DND-41 (cell line): ENCODE data around the gene CRYGC.

Experiments
- ATAC-seq: fragments of 200-7000 bp; cut with Tn5 transposase; 3 replicates; pipeline ENCODE4 v1.9.1; 2021; ENCODE audit warnings: low read depth; ENCODE audit not compliant: insufficient read depth
- DNase-seq: peaks from one replicate; pipeline ENCODE4 v3.0.0-alpha.2; 2020
- H2AFZ ChIP-seq: 2 replicates; pipeline ENCODE4 v1.6.0; 2012; ENCODE audit warnings: low read depth, low read length
- H3K27ac ChIP-seq: 2 replicates; pipeline ENCODE4 v1.5.1; 2012; ENCODE audit warnings: low read length, inconsistent platforms
- H3K27me3 ChIP-seq: fragments of 200-600 bp; sonication (generic); 2 replicates; pipeline ENCODE4 v1.6.0; 2012; ENCODE audit warnings: low read length, mild to moderate bottlenecking, inconsistent platforms; ENCODE audit not compliant: insufficient read depth, poor library complexity
- H3K36me3 ChIP-seq: 2 replicates; pipeline ENCODE4 v1.5.1; 2012; ENCODE audit warnings: low read length, inconsistent platforms; ENCODE audit not compliant: insufficient read depth
- H3K4me1 ChIP-seq: 2 replicates; pipeline ENCODE4 v1.5.1; 2012; ENCODE audit warnings: mild to moderate bottlenecking, low read length; ENCODE audit not compliant: insufficient read depth
- H3K4me2 ChIP-seq: 2 replicates; pipeline ENCODE4 v1.6.0; 2012; ENCODE audit warnings: mild to moderate bottlenecking, moderate library complexity, low read length, inconsistent platforms; ENCODE audit not compliant: insufficient read depth
- H3K4me3 ChIP-seq, 2 experiments: fragments of 200-600 bp in 1 of 2; shearing (Covaris generic) in 1 of 2; 2 replicates each; pipeline ENCODE4 v1.5.1; 2012 to 2016; ENCODE audit warnings: inconsistent platforms in 2 of 2, low read length in 2 of 2, mild to moderate bottlenecking in 2 of 2, low read depth in 1 of 2, moderate library complexity in 1 of 2
- H3K79me2 ChIP-seq: 2 replicates; pipeline ENCODE4 v1.6.0; 2012; ENCODE audit warnings: low read length, inconsistent platforms; ENCODE audit not compliant: insufficient read depth
- H3K9ac ChIP-seq: 2 replicates; pipeline ENCODE4 v1.6.0; 2012; ENCODE audit warnings: low read depth, mild to moderate bottlenecking, inconsistent platforms, low read length, moderate library complexity
- H3K9me3 ChIP-seq: 2 replicates; pipeline ENCODE4 v1.5.1; 2012; ENCODE audit warnings: low read length, moderate library complexity, mild to moderate bottlenecking, inconsistent platforms; ENCODE audit not compliant: insufficient read depth, severe bottlenecking
- H4K20me1 ChIP-seq: 2 replicates; pipeline ENCODE4 v1.6.0; 2012; ENCODE audit warnings: low read length; ENCODE audit not compliant: insufficient read depth
- CTCF ChIP-seq: IDR thresholded peaks from 2 replicates; pipeline ENCODE4 v1.5.1; 2012; ENCODE audit warnings: borderline replicate concordance, low read length, moderate library complexity, mild to moderate bottlenecking; ENCODE audit not compliant: poor library complexity, severe bottlenecking; ENCODE audit errors: extremely low read depth
- EZH2 ChIP-seq: IDR thresholded peaks from 3 replicates; pipeline ENCODE4 v1.6.1; 2012; ENCODE audit warnings: borderline replicate concordance, low read depth, mild to moderate bottlenecking, moderate library complexity, low read length, inconsistent platforms; ENCODE audit not compliant: severe bottlenecking

The CRYGC gene

GRCh38 chr2:208129744-208130711 lies at the start of gene CRYGC:
TSS of gene CRYGC (minus strand) at chr2:208129828. CDS start at chr2:208129792, 36 bp downstream.
- peaks cover 5% of the 10 kb centered on the region for H3K4me1 ChIP-seq
- H3K27ac ChIP-seq, result no peak within 1 kb of the TSS
- no peaks in the 10 kb centered on the region for H3K9me3 ChIP-seq
- TF ChIP-seq CTCF, result no peak
- TF ChIP-seq EZH2, result no peak
- H3K4me3 ChIP-seq, result no peak within 1 kb of the TSS
- no peaks in the 10 kb centered on the region for H4K20me1 ChIP-seq
- ATAC-seq (no peak), DNase-seq (no peak)
- H3K9ac ChIP-seq, result no peak within 1 kb of the TSS
- no peaks in the 10 kb centered on the region for H3K79me2 ChIP-seq
- H3K4me2 ChIP-seq, result no peak within 1 kb of the TSS
- no peak within 1 kb of the TSS for H2AFZ ChIP-seq
- H3K36me3 ChIP-seq, result no peaks in the 10 kb centered on the region
- no peaks in the 10 kb centered on the region for H3K27me3 ChIP-seq

GRCh38 chr2:208179028-208179609 lies 49.5 kb upstream of the CRYGC start:
- H3K79me2 ChIP-seq, result no peaks in the 10 kb centered on the region
- no peaks in the 10 kb centered on the region for H4K20me1 ChIP-seq
- ATAC-seq, result no peak
- no peak overlapping the region for H3K9ac ChIP-seq
- H3K27ac ChIP-seq, result no peak overlapping the region
- TF ChIP-seq CTCF (no peak), EZH2 (no peak)
- no peak for DNase-seq
- H3K4me1 ChIP-seq, result 0 out of 2 replicates have a peak, but pooled peaks cover 2% of the 10 kb centered on the region
- H3K27me3 ChIP-seq, result no peaks in the 10 kb centered on the region
- no peaks in the 10 kb centered on the region for H3K36me3 ChIP-seq
- H3K4me2 ChIP-seq, result no peak overlapping the region
- H3K4me3 ChIP-seq, result no peak overlapping the region
- H2AFZ ChIP-seq, result no peak overlapping the region
- H3K9me3 ChIP-seq, result no peaks in the 10 kb centered on the region

GRCh38 chr2:208175840-208176153 lies 46.2 kb upstream of the CRYGC start:
- Histone ChIP-seq H3K36me3 (no peaks in the 10 kb centered on the region), H3K4me1 (0 out of 2 replicates have a peak, but pooled peaks cover 2% of the 10 kb centered on the region), H3K27ac (no peak overlapping the region), H3K4me3 (no peak overlapping the region), H2AFZ (peak overlapping the region; percentile 62), H3K4me2 (no peak overlapping the region), H4K20me1 (no peaks in the 10 kb centered on the region), H3K79me2 (no peaks in the 10 kb centered on the region), H3K27me3 (no peaks in the 10 kb centered on the region), H3K9ac (no peak overlapping the region), H3K9me3 (no peaks in the 10 kb centered on the region)
- DNase-seq, result no peak
- ATAC-seq, result 0 out of 3 replicates have a peak, but pooled peaks have one; percentile 39
- TF ChIP-seq EZH2, result no peak
- no peak for TF ChIP-seq CTCF
